ENCODE results near the gene CHAT.

CHAT gene

DNA sequence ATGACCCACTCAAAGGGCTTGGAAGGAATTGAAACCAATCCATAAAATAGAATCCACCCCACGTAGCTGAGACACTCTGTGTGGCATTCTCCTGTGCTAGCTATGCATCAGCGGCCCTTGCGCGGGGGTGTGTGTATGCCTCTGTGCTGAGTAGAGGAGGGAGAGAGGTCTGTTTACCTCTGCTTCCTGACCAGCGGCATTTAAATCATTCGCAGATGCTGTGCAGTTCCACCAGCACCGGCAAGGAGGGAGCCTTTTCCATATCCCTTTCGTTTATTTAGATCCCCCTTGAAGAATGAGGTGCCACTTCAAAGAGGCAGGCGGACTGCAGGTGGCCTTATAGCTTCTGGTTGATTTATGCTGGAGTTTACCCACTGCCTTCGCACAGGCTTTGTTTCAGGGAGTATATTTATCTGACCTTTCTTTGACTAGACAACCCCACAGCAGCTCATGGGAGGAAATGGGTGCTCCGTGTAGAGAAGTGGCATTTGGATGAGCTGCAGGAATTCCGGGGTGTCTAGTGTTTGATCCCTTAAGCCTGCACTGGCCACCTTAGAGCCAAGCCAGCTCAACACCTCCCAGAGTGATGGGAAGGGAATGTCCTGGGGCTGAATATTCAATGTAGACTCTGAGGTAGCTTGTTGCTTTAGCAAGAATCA lies 77.0 kb downstream of the CHAT start:
- DNase-seq, result no peak

DNA sequence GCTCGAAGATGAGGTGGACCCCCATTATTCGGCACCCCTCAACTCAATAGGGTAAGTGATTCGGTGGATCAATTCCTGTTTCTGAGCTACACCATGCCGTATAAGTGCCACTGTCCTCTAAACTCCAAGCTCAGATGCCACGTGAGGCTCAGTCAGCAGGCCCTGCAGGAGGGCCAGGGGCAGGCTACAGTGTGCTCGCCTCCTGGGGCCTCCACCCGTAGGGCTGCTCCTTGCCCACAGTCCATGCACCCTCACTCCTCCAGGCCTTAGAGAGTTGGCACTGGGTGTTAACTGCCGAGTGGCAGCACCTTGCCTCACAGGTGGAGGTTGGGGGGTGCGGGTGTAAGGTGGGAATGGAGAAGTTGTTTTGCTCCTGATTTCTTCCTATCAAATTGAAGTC lies 77.8 kb downstream of the CHAT start:
- no peak for DNase-seq

DNA sequence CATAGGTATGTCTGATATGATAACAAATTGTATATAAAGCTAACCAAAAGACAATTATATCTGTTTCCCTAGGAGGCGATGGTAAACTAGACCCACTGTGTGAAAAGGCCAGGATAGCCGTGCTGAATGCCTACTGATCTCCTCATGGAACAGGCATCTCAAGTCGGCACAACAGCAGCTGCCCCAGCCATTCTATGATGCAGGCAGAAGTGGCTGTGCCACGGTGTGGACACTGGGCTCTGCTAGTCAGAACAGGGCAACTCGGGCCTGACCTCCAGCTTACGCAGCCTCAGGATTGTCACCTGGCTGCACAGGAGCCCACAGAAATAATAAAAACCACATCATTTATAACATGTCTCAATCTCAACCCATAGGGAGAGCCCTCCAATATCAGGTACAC lies 80.6 kb downstream of the CHAT start:
- DNase-seq, result no peak

DNA sequence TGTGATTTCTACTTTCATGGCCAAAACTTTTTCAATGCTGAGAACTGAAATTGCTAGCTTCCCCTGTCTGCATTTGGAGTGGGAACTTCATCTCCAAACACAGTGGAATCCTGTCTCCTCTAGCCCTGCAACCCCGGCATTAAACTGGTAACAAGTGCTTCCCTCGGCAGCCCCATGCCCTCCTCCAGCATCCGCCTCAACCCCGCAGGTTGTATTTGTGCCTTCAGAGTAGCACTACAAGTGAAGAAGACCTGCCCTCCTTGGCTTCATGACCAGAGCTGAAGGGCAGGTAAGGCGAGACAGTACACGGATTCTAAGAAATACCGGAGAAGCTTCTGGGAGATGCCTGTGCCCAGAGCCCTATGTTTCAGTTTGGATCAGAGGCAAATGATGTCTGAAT lies 82.5 kb downstream of the CHAT start:
- no peak for DNase-seq

DNA sequence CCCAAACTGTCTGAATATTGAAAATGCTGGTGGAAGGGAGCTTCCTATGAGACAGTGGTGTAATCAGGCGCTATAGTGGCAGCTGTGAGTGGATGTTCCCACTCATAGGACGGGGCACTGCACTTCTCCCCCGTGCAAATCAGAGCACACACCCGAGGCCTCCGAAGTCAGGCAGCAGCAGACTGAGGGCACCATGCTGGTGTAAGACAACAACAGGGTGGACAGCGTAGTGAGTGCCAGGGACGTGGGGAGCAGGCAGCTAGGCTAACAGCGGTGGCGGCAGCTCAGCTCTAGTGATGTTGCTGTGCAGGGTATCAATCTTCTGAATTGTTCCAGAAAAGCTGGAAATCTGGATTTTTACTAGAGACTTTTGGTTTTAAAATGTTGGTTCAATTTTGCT lies 84.8 kb downstream of the CHAT start:
- no peak for DNase-seq

DNA sequence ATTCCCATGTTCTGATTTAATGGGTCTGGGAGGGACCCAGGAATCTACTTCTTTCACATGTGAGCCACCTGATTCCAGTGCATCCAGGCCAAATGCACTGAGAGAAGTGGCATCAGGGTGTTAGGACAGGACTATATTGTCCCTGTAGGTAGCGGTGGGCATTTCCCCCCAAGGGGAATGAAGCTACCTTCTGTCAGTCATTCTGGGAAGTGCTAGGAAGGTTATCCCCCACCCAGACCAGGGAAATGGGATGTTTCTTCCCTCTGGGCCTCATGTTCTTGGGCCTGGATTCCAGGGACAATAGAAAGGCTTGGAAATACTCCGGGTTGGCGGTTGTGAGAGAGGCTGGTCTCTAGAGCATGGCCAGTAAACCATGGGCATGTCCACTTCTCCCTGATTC lies 86.4 kb downstream of the CHAT start:
- DNase-seq, result no peak

DNA sequence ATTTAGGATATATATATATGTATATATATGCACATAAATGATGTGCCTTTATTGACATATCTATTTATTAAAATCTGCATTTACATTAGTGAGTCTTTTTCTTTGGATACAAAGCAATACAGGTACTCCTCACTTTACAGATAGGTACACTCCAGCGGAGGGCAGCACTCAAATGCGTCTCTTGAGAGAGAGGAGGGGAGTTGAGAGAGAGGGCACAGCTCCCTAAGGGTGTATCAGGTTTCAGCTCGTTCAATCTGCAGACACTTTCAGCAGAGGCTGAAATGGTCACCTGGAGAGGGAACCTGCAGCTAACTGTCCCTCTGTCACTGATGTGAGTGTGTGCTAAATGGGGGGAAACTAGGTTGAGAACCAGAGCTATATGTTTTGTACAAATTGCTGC lies 87.2 kb downstream of the CHAT start:
- no peak for DNase-seq

DNA sequence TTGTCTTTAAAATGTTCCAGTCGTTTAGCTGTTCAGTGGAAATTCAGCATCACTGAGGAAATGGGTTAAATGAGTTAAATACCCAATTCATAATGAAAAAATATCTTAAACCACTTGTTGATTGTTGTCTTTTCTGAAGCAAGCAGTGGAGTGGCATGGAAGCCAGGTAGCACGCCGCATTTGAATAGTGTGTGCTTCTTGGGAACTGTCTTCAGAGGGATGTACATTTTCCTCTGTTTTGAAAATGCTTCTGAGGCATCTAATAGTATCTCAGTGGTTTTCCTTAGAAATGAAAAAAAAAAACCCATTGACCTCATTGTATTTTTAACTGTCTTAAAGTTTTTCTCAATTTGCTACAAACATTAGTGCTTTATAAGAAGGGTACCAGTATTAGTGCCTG lies 93.7 kb downstream of the CHAT start:
- no peak for DNase-seq

DNA sequence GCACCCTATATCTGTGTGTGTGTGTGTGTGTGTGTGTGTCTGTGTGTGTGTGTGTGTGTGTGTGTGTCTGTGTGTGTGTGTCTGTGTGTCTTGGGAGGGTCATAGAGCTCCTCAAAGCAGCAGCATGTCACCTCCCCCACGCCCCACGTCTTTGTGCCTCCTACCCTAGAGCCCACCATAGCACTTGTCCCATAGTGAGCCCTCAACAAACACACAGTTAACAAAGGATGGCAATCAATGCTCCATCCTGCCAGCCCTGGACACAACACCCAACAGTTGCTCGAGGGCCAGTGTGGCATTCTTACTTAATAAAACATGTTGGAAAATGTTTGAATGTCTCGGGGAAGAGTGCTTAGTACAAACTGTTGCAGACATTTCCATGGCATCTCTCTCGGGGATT lies 96.1 kb downstream of the CHAT start:
- DNase-seq, result no peak

DNA sequence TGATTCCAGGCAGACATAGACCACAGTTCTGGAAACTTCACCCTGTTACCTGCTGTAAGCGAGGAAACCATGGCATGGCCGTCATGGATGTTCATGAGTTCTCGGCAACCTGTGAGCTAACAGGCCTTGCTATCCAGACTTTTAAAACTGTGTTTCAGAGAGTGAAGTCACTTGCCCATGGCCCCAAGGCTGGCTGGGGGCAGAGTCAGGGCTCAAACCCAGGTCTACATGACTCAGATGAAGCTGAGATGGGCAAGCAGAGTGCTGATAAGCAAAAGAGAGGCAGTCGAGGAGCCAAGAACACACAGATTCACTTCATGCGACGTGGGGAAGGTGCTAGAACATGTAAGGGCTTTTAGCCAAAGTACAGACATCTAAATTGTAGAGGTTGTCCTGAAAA lies 97.1 kb downstream of the CHAT start:
- DNase-seq, result no peak

DNA sequence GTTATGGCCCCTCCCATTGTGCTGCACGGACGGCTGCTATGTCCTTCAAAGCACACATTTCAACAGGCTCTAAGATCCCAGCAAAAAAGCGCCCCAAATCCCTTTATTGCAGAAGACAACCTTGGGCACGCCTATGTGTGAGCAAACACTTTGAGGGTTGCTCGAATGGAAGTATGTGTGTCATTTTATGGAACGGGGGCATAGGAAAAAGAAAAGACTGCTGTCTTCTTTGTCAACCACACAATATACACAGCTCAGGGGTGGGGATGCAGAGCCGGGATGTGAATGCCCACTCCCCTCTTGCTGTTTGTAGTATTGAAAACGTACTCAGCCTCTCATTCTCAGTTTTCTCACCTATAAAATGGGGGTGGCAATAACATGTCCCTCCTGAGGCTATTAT lies 97.6 kb downstream of the CHAT start:
- DNase-seq, result no peak

DNA sequence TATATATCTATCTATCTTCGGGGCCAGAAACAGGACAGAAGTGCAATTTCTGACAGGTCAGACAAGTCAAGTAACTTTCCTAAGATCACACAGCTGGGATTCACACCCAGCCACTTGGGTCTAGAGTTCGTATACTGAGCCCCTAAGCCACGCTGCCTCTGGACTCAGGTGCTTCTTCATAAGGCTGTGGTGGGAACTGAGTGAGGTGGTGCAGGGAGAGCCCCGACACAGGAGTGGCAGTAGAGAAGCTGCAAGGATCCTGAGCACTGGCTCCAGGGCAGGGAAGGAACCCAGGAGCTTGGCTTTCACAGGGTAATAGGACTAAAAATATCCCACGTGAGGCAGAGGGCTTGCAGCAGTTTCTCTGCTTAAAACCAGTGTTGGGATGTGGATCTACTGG lies 99.4 kb downstream of the CHAT start:
- DNase-seq, result no peak

All from activated CD4-positive, alpha-beta T cell treated with anti-CD3 and anti-CD28 coated beads, Interleukin-10, Interleukin-2, amounts not matched to agents 100 ng/mL and 50 ng/mL, durations not matched to agents 16 hours and 8 hours (primary cell).